AG04449 (cell line): ENCODE results near the gene ULK3.

ENCODE experiments used
- CTCF ChIA-PET: fragments of 350-600 bp; formaldehyde crosslinking; extraction: SDS; loops from one replicate; lab custom pipeline; 2021; ENCODE audit warnings: antibody characterized with exemption; lab: Yijun Ruan, JAX
- POLR2A ChIA-PET: fragments of 400-600, 350-600 bp; formaldehyde crosslinking; extraction: SDS; loops from one replicate; lab custom pipeline; 2020; ENCODE audit warnings: antibody characterized with exemption, inconsistent platforms; lab: Yijun Ruan, JAX
- DNase-seq: peaks from one replicate; pipeline ENCODE4 v3.0.0-alpha.2; 2010; ENCODE audit warnings: low read depth, low spot score
- H3K4me3 ChIP-seq: 2 replicates; pipeline ENCODE4 v1.5.1; 2011; ENCODE audit warnings: low read depth, mild to moderate bottlenecking, control low read depth, low read length
- CTCF ChIP-seq: IDR thresholded peaks from one replicate; pipeline ENCODE4 v1.5.1; 2011; ENCODE audit warnings: mild to moderate bottlenecking, moderate library complexity, low read length, control low read depth, inconsistent platforms; ENCODE audit not compliant: insufficient read depth; ENCODE audit errors: missing control alignments

The ULK3 gene

GRCh38 chr15:74812533-74812932 is 30.4 kb downstream of the ULK3 start, which contains the start of gene LMAN1L:
Gene LMAN1L (plus strand): TSS chr15:74812835. CDS start chr15:74812855, 20 bp downstream.
- no peak for DNase-seq
- no peak for TF ChIP-seq CTCF
- ChIA-PET POLR2A (interaction anchor here (0.6 kb wide), 1 partner anchor 74 kb away, joined by 3 read pairs; no protein-coding TSS in a partner anchor), CTCF (interaction anchor here (0.6 to 0.9 kb wide), 2 partner anchors 13 to 106 kb away, joined by 3 read pairs; no protein-coding TSS in a partner anchor)
- H3K4me3 ChIP-seq: no peak within 1 kb of the TSS

- POLR2A ChIA-PET: no interaction called here
- CTCF ChIA-PET: interaction anchor here (0.8 to 4.4 kb wide), 12 partner anchors 10 to 175 kb away, joined by 3 to 37 read pairs (median 4); partner anchors contain the start of gene CSK
- DNase-seq: no peak
- TF ChIP-seq CTCF: no peak
- no peak overlapping the region for H3K4me3 ChIP-seq
Measured at GRCh38 chr15:74809956-74810355, 33.0 kb downstream of the ULK3 start.

- DNase-seq: no peak
- CTCF ChIA-PET: interaction anchor here (0.8 to 4.4 kb wide), 8 partner anchors 9 to 140 kb away, joined by 3 to 37 read pairs (median 6); no protein-coding TSS in a partner anchor
- TF ChIP-seq CTCF: no peak
- POLR2A ChIA-PET: no interaction called here
- no peak overlapping the region for H3K4me3 ChIP-seq
Measured at GRCh38 chr15:74809242-74809641, 33.7 kb downstream of the ULK3 start.

- no peak for TF ChIP-seq CTCF
- no peak for DNase-seq
- no peak overlapping the region for H3K4me3 ChIP-seq
- POLR2A ChIA-PET: no interaction called here
- CTCF ChIA-PET: interaction anchor here (1.2 to 4.4 kb wide), 7 partner anchors 9 to 38 kb away, joined by 3 to 37 read pairs (median 8); partner anchors contain the start of gene CSK
Measured at GRCh38 chr15:74808840-74809229, 34.1 kb downstream of the ULK3 start.

GRCh38 chr15:74808078-74808839 is 34.7 kb downstream of the ULK3 start:
- no peak for TF ChIP-seq CTCF
- POLR2A ChIA-PET: no interaction called here
- H3K4me3 ChIP-seq: no peak overlapping the region
- CTCF ChIA-PET: interaction anchor here (1.2 to 4.4 kb wide), 9 partner anchors 8 to 143 kb away, joined by 3 to 37 read pairs (median 6); partner anchors contain the start of gene CSK
- DNase-seq: no peak

GRCh38 chr15:74807282-74807681 is 35.7 kb downstream of the ULK3 start:
- no peak overlapping the region for H3K4me3 ChIP-seq
- ChIA-PET POLR2A (no interaction called here), CTCF (interaction anchor here (0.7 to 2.2 kb wide), 8 partner anchors 13 to 143 kb away, joined by 3 to 10 read pairs (median 6); partner anchors contain the start of gene CSK)
- no peak for DNase-seq
- TF ChIP-seq CTCF: no peak
